Activated CD8-positive, alpha-beta T cell treated with anti-CD3 and anti-CD28 coated beads, Interleukin-2, amount 10 ng/mL, durations not matched to agents 7 days and 5 days (primary cell): Measurements from ENCODE around the gene SLC4A2. TPM values are rescaled to one million over a fixed set of nuclear protein-coding genes. Genes with fewer than 3 reads are reported as not detected.

Experiments used
- ATAC-seq: fragments of 150-1000 bp; cut with Tn5 transposase; one replicate; pipeline ENCODE4 v1.10.0; 2021; ENCODE audit warnings: moderate library complexity
- CTCF ChIA-PET: fragments of 350-600 bp; sonication (Branson Sonifier 250); formaldehyde crosslinking; loops from one replicate; lab custom pipeline; 2021; ENCODE audit warnings: antibody characterized with exemption; lab: Charles Lee
- POLR2A ChIA-PET: fragments of 350-600 bp; sonication (Branson Sonifier 250); formaldehyde crosslinking; loops from one replicate; lab custom pipeline; 2021; ENCODE audit warnings: antibody characterized with exemption; lab: Charles Lee
- DNase-seq: peaks from one replicate; pipeline ENCODE4 v3.0.0-alpha.2; 2020
- H3K27ac Mint-ChIP-seq: one replicate; pipeline ENCODE4 v1.8.0; 2021; ENCODE audit warnings: mild to moderate bottlenecking, mixed read lengths
- H3K27me3 Mint-ChIP-seq: one replicate; pipeline ENCODE4 v1.8.0; 2021; ENCODE audit warnings: low read depth, mixed read lengths
- H3K36me3 Mint-ChIP-seq: one replicate; pipeline ENCODE4 v1.8.0; 2021; ENCODE audit warnings: low read depth, mixed read lengths
- H3K4me1 Mint-ChIP-seq: one replicate; pipeline ENCODE4 v1.8.0; 2021; ENCODE audit warnings: low read depth, mixed read lengths
- H3K4me3 Mint-ChIP-seq: one replicate; pipeline ENCODE4 v1.8.0; 2021; ENCODE audit warnings: mild to moderate bottlenecking, mixed read lengths
- H3K9me3 Mint-ChIP-seq: one replicate; pipeline ENCODE4 v1.8.0; 2022; ENCODE audit warnings: mixed read lengths; ENCODE audit not compliant: insufficient read depth
- total RNA-seq, 2 experiments: library from RNA; stranded (reverse); gene quantifications; one replicate each; pipeline ENCODE4 v1.2.3, GENCODE V29; 2021

The SLC4A2 gene
- total RNA-seq, 2 experiments from 2014 or later, result 107 to 112 TPM

- ChIA-PET CTCF (interaction anchor here (0.7 kb wide), 1 partner anchor 15 kb away, joined by 3 read pairs; the partner anchor contains the start of gene TMUB1), POLR2A (interaction anchor here (1.5 kb wide), 1 partner anchor 10 kb away, joined by 3 read pairs; no protein-coding TSS in a partner anchor)
- no peak for DNase-seq
- no peak overlapping the region for H3K4me3 Mint-ChIP-seq
- no peaks in the 10 kb centered on the region for H3K27me3 Mint-ChIP-seq
- ATAC-seq, result no peak
- H3K9me3 Mint-ChIP-seq, result no peaks in the 10 kb centered on the region
- H3K36me3 Mint-ChIP-seq, result peaks cover 40% of the 10 kb centered on the region
- H3K27ac Mint-ChIP-seq, result no peak overlapping the region
- H3K4me1 Mint-ChIP-seq, result no peaks in the 10 kb centered on the region
Measured at GRCh38 chr7:151068069-151068773, 8.8 kb downstream of the SLC4A2 start.

- H3K36me3 Mint-ChIP-seq, result peaks cover 43% of the 10 kb centered on the region
- H3K4me3 Mint-ChIP-seq, result no peak overlapping the region
- no peak for DNase-seq
- no peak for ATAC-seq
- H3K4me1 Mint-ChIP-seq, result no peaks in the 10 kb centered on the region
- H3K27me3 Mint-ChIP-seq, result no peaks in the 10 kb centered on the region
- no peaks in the 10 kb centered on the region for H3K9me3 Mint-ChIP-seq
- ChIA-PET CTCF (no interaction called here), POLR2A (interaction anchor here (0.7 kb wide), 1 partner anchor 1247 kb away, joined by 3 read pairs; no protein-coding TSS in a partner anchor)
- no peak overlapping the region for H3K27ac Mint-ChIP-seq
Measured at GRCh38 chr7:151069841-151070573, 10.6 kb downstream of the SLC4A2 start.

DNA sequence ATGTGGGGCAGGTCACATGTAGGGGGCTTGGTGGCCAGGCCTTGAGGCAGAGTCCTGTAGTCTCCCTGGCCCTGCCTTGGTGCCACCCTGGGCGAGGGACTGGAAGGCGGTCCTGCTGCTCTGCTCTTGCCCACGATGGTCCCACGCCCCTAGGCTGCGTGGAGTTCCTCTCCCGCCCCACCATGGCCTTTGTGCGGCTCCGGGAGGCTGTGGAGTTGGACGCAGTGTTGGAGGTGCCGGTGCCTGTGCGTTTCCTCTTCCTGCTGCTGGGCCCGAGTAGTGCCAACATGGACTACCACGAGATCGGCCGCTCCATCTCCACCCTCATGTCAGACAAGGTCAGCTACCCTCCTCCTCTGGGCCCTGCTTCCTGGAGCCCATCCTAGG, 11.2 kb downstream of the SLC4A2 start:
- no peaks in the 10 kb centered on the region for H3K9me3 Mint-ChIP-seq
- no peaks in the 10 kb centered on the region for H3K4me1 Mint-ChIP-seq
- H3K4me3 Mint-ChIP-seq, result no peak overlapping the region
- DNase-seq (no peak), ATAC-seq (no peak)
- peaks cover 41% of the 10 kb centered on the region for H3K36me3 Mint-ChIP-seq
- POLR2A ChIA-PET, result no interaction called here
- no peaks in the 10 kb centered on the region for H3K27me3 Mint-ChIP-seq
- CTCF ChIA-PET, result no interaction called here
- H3K27ac Mint-ChIP-seq, result no peak overlapping the region

DNA sequence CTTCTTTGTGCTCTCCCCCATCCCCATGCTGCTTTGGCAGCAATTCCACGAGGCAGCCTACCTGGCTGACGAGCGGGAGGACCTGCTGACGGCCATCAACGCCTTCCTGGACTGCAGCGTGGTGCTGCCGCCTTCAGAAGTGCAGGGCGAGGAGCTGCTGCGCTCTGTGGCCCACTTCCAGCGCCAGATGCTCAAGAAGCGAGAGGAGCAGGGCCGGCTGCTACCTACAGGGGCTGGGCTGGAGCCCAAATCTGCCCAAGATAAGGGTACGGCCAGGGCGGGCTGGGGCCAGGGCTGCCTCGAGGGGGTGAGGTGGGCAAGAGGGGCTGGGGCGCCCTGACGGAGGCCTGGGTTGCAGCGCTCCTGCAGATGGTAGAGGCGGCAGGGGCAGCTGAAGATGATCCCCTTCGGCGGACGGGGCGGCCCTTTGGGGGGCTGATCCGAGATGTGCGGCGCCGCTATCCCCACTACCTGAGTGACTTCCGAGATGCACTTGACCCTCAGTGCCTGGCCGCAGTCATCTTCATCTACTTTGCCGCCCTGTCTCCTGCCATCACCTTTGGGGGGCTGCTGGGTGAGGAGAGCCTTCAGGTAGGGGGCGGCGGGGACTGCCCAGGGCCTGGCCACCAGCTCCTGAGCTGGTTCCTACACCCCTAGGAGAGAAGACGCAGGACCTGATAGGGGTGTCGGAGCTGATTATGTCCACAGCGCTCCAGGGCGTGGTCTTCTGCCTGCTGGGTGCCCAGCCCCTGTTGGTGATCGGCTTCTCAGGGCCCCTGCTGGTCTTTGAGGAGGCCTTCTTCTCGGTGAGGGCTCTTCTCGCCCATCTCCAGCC, 11.9 kb downstream of the SLC4A2 start:
- DNase-seq, result no peak
- ChIA-PET CTCF (no interaction called here), POLR2A (no interaction called here)
- Mint-ChIP-seq H3K4me1 (no peaks in the 10 kb centered on the region), H3K27me3 (no peaks in the 10 kb centered on the region), H3K9me3 (no peaks in the 10 kb centered on the region), H3K27ac (no peak overlapping the region), H3K4me3 (no peak overlapping the region), H3K36me3 (peaks cover 47% of the 10 kb centered on the region)
- no peak for ATAC-seq

DNA sequence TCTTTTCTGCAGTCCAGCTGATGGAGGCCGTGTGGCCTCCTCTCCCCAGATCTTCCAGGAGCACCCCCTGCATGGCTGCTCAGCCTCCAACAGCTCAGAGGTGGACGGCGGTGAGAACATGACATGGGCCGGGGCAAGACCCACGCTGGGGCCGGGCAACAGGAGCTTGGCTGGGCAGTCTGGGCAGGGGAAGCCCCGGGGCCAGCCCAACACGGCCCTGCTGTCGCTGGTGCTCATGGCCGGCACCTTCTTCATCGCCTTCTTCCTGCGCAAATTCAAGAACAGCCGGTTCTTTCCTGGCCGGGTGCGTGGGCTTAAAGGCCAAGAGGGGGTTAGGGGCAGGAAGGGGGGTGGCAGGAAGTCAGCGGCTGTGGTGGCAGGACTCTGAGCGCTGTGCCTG, 14.6 kb downstream of the SLC4A2 start:
- Mint-ChIP-seq H3K4me3 (no peak overlapping the region), H3K27me3 (no peaks in the 10 kb centered on the region), H3K4me1 (peaks cover 13% of the 10 kb centered on the region), H3K9me3 (no peaks in the 10 kb centered on the region), H3K36me3 (peaks cover 48% of the 10 kb centered on the region), H3K27ac (no peak overlapping the region)
- ATAC-seq, result no peak
- ChIA-PET POLR2A (interaction anchor here (1.1 kb wide), 1 partner anchor 14 kb away, joined by 3 read pairs; no protein-coding TSS in a partner anchor), CTCF (interaction anchor here (1.5 kb wide), 1 partner anchor 56 kb away, joined by 5 read pairs; no protein-coding TSS in a partner anchor)
- no peak for DNase-seq

DNA sequence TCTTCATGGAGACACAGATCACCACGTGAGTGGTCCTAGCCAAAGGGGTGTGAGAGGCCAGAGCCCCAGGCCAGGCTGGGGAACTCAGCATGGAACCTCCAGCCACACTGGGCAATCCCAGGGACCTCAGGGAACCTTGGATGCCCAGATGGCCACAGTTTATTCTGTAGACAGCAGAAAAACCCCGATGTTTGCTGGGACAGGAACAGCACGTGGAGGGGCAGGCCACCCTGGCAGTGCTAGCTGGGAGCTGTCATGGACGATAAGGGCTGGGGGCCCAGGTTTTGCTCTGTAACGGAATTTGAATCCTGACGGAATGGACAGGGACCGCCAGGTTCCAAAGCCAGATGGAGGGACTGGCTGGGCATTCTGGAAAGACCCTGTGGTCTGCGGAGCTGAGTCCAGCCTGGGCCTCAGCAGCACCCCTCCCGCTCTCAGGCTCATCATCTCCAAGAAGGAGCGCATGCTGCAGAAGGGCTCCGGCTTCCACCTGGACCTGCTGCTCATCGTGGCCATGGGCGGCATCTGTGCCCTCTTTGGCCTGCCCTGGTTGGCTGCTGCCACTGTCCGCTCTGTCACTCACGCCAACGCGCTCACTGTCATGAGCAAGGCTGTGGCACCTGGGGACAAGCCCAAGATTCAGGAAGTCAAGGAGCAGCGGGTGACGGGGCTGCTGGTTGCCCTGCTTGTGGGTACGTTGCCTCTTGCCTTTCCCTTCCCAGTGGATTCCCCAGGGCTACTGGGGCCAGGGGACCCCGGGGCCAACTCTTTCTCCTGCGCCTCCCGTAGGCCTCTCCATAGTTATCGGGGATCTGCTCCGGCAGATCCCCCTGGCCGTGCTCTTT, 15.7 kb downstream of the SLC4A2 start:
- Mint-ChIP-seq H3K4me1 (peaks cover 22% of the 10 kb centered on the region), H3K36me3 (peaks cover 48% of the 10 kb centered on the region), H3K27ac (no peak overlapping the region), H3K9me3 (no peaks in the 10 kb centered on the region), H3K4me3 (no peak overlapping the region), H3K27me3 (no peaks in the 10 kb centered on the region)
- CTCF ChIA-PET, result no interaction called here
- POLR2A ChIA-PET, result no interaction called here
- no peak for DNase-seq
- ATAC-seq, result no peak

GRCh38 chr7:151075662-151075971, 16.2 kb downstream of the SLC4A2 start:
- Mint-ChIP-seq H3K36me3 (peaks cover 47% of the 10 kb centered on the region), H3K9me3 (no peaks in the 10 kb centered on the region), H3K27me3 (no peaks in the 10 kb centered on the region), H3K4me3 (no peak overlapping the region), H3K4me1 (peaks cover 22% of the 10 kb centered on the region), H3K27ac (no peak overlapping the region)
- ATAC-seq (no peak), DNase-seq (no peak)
- POLR2A ChIA-PET, result no interaction called here
- CTCF ChIA-PET, result no interaction called here

DNA sequence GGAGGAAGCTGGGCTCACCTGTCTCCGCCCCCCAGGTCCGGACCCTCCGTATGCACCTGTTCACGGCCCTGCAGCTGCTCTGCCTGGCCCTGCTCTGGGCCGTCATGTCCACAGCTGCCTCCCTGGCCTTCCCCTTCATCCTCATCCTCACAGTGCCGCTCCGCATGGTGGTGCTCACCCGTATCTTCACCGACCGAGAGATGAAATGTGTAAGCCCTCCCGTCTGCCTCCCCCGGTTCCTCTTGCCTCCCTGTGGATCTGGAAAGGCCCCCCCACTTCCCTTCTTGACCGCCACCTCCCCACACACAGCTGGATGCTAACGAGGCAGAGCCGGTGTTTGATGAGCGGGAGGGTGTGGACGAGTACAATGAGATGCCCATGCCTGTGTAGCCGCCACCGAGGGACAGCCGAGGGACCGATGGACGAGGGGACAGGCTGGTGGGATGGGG, 16.6 kb downstream of the SLC4A2 start:
- Mint-ChIP-seq H3K36me3 (peaks cover 44% of the 10 kb centered on the region), H3K27me3 (no peaks in the 10 kb centered on the region), H3K9me3 (no peaks in the 10 kb centered on the region), H3K27ac (no peak overlapping the region), H3K4me3 (no peak overlapping the region), H3K4me1 (peaks cover 26% of the 10 kb centered on the region)
- CTCF ChIA-PET, result no interaction called here
- DNase-seq (no peak), ATAC-seq (no peak)
- POLR2A ChIA-PET, result interaction anchor here (0.7 to 2.6 kb wide), 3 partner anchors 14 to 39 kb away, joined by 3 to 6 read pairs (median 3); no protein-coding TSS in a partner anchor

DNA sequence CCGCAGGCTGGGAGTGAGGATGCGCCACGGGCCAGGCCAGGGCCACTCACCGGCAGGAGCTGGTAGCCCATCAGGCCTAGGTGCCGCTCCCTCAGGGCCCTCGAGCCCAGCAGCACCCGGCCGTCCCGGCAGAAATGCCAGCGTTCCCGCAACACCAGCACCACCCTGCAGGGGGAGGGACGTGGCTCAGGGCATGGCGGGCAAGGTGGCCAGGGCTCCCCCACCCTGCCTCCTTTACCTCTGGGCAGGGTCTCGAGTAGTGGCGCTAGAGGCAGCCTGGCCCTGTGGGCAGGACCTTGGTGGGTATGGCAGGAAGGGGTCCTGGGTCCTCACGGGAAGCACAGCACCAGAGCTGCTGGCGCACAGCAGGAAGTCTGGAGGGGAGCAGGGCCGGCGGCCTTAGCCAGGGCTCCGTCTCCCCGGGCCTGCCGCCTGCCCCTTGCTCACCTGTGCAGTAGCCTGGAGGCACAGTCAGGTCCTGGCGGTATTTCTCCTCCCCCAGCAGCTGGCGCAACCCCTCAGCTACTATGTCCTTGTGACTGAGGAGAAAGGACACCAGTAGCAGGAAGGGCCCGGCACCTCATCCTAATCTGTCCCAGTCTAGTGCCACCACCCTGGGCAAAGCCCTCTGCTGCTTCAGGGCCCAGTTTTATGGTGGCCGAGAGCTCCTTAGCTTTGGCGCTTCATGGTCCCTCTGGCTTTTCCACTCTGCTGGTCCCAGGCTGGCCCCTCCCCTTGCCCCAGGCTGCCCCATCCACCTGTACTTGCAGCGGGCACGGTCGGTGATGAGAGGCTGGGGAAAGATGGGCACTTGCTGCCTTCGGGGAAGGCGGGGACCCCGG, 17.7 kb downstream of the SLC4A2 start:
- Mint-ChIP-seq H3K4me3 (no peak overlapping the region), H3K36me3 (peaks cover 38% of the 10 kb centered on the region), H3K27ac (no peak overlapping the region), H3K27me3 (no peaks in the 10 kb centered on the region), H3K9me3 (no peaks in the 10 kb centered on the region), H3K4me1 (peaks cover 34% of the 10 kb centered on the region)
- DNase-seq (no peak), ATAC-seq (no peak)
- ChIA-PET CTCF (interaction anchor here (1.7 kb wide), 1 partner anchor 17 kb away, joined by 4 read pairs; no protein-coding TSS in a partner anchor), POLR2A (interaction anchor here (0.5 to 2.6 kb wide), 3 partner anchors 15 to 872 kb away, joined by 3 to 6 read pairs (median 3); no protein-coding TSS in a partner anchor)

DNA sequence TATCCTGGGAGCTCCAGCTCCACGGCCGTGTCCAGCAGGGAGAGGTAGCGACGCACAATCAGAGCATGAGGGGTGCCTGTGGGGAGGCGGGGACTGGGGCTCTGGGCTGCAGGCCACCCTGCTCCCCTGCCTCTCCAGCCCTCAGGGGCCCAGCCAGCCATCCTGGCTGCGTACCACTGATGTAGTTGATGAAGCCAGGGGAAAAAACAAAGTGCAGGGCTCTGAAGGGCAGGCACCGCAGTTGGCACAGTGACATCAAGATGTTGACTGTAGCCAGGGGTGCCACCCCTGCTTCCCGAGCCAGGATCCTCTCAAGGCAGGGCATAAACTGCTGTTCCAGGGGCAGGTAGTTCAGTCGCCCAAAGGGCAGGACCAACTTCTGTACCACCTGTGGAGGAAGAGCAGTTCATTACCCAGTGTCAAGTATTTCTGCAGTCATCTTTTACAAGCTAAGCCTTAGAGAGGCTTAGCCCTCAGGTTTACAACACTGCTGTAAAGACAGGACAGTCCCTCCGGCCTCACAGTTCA, 18.4 kb downstream of the SLC4A2 start:
- Mint-ChIP-seq H3K27me3 (no peaks in the 10 kb centered on the region), H3K36me3 (peaks cover 38% of the 10 kb centered on the region), H3K4me3 (peak overlapping the region; percentile 82), H3K27ac (peak overlapping the region; percentile 69), H3K9me3 (no peaks in the 10 kb centered on the region), H3K4me1 (peaks cover 39% of the 10 kb centered on the region)
- ATAC-seq, result no peak
- ChIA-PET POLR2A (interaction anchor here (0.5 to 2.6 kb wide), 2 partner anchors 17 to 871 kb away, joined by 3 to 6 read pairs; no protein-coding TSS in a partner anchor), CTCF (interaction anchor here (1.7 kb wide), 1 partner anchor 17 kb away, joined by 4 read pairs; no protein-coding TSS in a partner anchor)
- DNase-seq, result no peak
